ENCODE results near the gene IFNW1. TPM values are rescaled to one million over a fixed set of nuclear protein-coding genes. Genes with fewer than 3 reads are reported as not detected.

IFNW1 gene
- total and polyA plus RNA-seq, 2 donors (not counting 3 experiments of a cell fraction or from before 2014, with no cell fraction given) = not detected

GRCh38 chr9:21144603-21145002, 3.0 kb upstream of the IFNW1 start:
- ChIA-PET POLR2A (no interaction called here), CTCF (no interaction called here)
- no TSS peak for BruUV-seq (replicated peaks)
- no peak for TF ChIP-seq FOS (IDR thresholded peaks at IDR 0.05; ENCODE audit: borderline replicate concordance, insufficient read depth, low read length)
- TF ChIP-seq MYC (IDR thresholded peaks at IDR 0.05; ENCODE audit: low read depth, low read length) = no peak
- TF ChIP-seq POLR2AphosphoS5 (IDR thresholded peaks at IDR 0.05; ENCODE audit: insufficient read depth, low read depth, low read length) = no peak
- H3K79me2 ChIP-seq (ENCODE audit: control insufficient read depth, insufficient read depth, low read length) = no peaks in the 10 kb centered on the region
- peaks cover 3 to 9% of the 10 kb centered on the region in 2 experiments for H3K27me3 ChIP-seq (ENCODE audit: control insufficient read depth in 2 of 2, insufficient read depth in 2 of 2, low read length in 2 of 2)
- no peaks in the 10 kb centered on the region for H3K9me3 ChIP-seq (replicated peaks; ENCODE audit: control insufficient read depth, insufficient read depth, low read length)
- H3K4me1 ChIP-seq (ENCODE audit: control insufficient read depth, extremely low read depth, insufficient read depth, low read length) = no peaks in the 10 kb centered on the region
- H2AFZ ChIP-seq (ENCODE audit: low read depth, low read length) = no peak overlapping the region
- intact Hi-C loops (cut with micrococcal nuclease) = no loop called here
- no peaks in the 10 kb centered on the region for H3K36me3 ChIP-seq (ENCODE audit: control insufficient read depth in 2 of 2, extremely low read depth in 1 of 2, insufficient read depth in 2 of 2, low read length in 2 of 2)
- H4K20me1 ChIP-seq (replicated peaks; ENCODE audit: control insufficient read depth, extremely low read depth, insufficient read depth, low read length) = no peaks in the 10 kb centered on the region
- H3K4me3 ChIP-seq (replicated peaks in 1 of 3; ENCODE audit: insufficient read depth in 1 of 3, low read depth in 1 of 3, low read length in 3 of 3) = no peak overlapping the region
- no peak overlapping the region for H3K4me2 ChIP-seq (ENCODE audit: insufficient read depth, low read length)
- no peak overlapping the region for H3K27ac ChIP-seq (ENCODE audit: insufficient read depth, low read depth, low read length)
- H3K9me1 ChIP-seq (replicated peaks; ENCODE audit: control insufficient read depth, extremely low read depth, insufficient read depth, low read length) = no peaks in the 10 kb centered on the region
- H3K9ac ChIP-seq (replicated peaks; ENCODE audit: extremely low read depth, insufficient read depth, low read length) = no peak overlapping the region
- dilution Hi-C loops (cut with MboI; ENCODE audit: extremely low pct_ligation_motif_present, low sequenced_read_pairs) = no loop called here
- FAIRE-seq = no peak
- DNase-seq (ENCODE audit: low read depth, low spot score) = no peak

DNA sequence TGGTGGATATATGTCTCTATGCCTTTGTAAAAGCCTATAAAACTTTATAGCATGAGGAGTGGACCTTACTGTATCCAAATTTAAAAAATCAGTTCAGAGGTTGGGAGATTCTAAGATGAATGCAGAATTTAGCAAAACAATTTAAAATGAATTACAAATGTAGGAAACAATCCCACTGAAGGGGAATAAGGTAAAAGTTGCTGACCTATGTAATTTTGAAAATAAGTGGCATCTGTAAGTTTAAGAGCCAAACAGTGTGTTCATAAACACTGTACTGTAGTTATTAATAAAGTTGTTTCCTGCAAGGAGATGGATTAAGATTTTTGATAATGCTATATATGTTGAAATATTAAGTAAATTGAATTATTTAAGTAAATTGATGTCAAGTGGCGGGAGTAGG, 4.6 kb downstream of the IFNW1 start:
- ChIA-PET CTCF (no interaction called here), POLR2A (no interaction called here)
- DNase-seq (ENCODE audit: low read depth, low spot score) = no peak
- Histone ChIP-seq H3K27me3 (ENCODE audit: control insufficient read depth in 2 of 2, insufficient read depth in 2 of 2, low read length in 2 of 2) (peaks cover 1 to 12% of the 10 kb centered on the region in 2 experiments), H3K79me2 (ENCODE audit: control insufficient read depth, insufficient read depth, low read length) (no peaks in the 10 kb centered on the region), H3K27ac (ENCODE audit: insufficient read depth, low read depth, low read length) (no peak overlapping the region), H3K4me2 (ENCODE audit: insufficient read depth, low read length) (no peak overlapping the region), H3K36me3 (ENCODE audit: control insufficient read depth in 2 of 2, extremely low read depth in 1 of 2, insufficient read depth in 2 of 2, low read length in 2 of 2) (no peaks in the 10 kb centered on the region), H3K9me3 (replicated peaks; ENCODE audit: control insufficient read depth, insufficient read depth, low read length) (no peaks in the 10 kb centered on the region), H3K9me1 (replicated peaks; ENCODE audit: control insufficient read depth, extremely low read depth, insufficient read depth, low read length) (no peaks in the 10 kb centered on the region), H3K4me3 (replicated peaks in 1 of 3; ENCODE audit: insufficient read depth in 1 of 3, low read depth in 1 of 3, low read length in 3 of 3) (no peak overlapping the region), H2AFZ (ENCODE audit: low read depth, low read length) (no peak overlapping the region), H3K9ac (replicated peaks; ENCODE audit: extremely low read depth, insufficient read depth, low read length) (no peak overlapping the region), H3K4me1 (ENCODE audit: control insufficient read depth, extremely low read depth, insufficient read depth, low read length) (no peaks in the 10 kb centered on the region), H4K20me1 (replicated peaks; ENCODE audit: control insufficient read depth, extremely low read depth, insufficient read depth, low read length) (no peaks in the 10 kb centered on the region)
- intact Hi-C loops (cut with micrococcal nuclease) = no loop called here
- FAIRE-seq = no peak
- no peak for TF ChIP-seq JUN (IDR thresholded peaks at IDR 0.05; ENCODE audit: borderline replicate concordance, insufficient read depth, insufficient read length, low read depth)
- no peak for TF ChIP-seq EZH2 (IDR thresholded peaks at IDR 0.05; ENCODE audit: borderline replicate concordance, low read depth, low read length, severe bottlenecking)
- no peak for TF ChIP-seq MYC (IDR thresholded peaks at IDR 0.05; ENCODE audit: low read depth, low read length)
- no peak for TF ChIP-seq GATA2 (IDR thresholded peaks at IDR 0.05; ENCODE audit: insufficient read depth, insufficient read length, low read depth, low read length)
- TF ChIP-seq POLR2AphosphoS5 (IDR thresholded peaks at IDR 0.05; ENCODE audit: insufficient read depth, low read depth, low read length) = no peak
- TF ChIP-seq POLR2A (IDR thresholded peaks at IDR 0.05; ENCODE audit: low read depth, low read length) = no peak
- TF ChIP-seq, protein P1, sequence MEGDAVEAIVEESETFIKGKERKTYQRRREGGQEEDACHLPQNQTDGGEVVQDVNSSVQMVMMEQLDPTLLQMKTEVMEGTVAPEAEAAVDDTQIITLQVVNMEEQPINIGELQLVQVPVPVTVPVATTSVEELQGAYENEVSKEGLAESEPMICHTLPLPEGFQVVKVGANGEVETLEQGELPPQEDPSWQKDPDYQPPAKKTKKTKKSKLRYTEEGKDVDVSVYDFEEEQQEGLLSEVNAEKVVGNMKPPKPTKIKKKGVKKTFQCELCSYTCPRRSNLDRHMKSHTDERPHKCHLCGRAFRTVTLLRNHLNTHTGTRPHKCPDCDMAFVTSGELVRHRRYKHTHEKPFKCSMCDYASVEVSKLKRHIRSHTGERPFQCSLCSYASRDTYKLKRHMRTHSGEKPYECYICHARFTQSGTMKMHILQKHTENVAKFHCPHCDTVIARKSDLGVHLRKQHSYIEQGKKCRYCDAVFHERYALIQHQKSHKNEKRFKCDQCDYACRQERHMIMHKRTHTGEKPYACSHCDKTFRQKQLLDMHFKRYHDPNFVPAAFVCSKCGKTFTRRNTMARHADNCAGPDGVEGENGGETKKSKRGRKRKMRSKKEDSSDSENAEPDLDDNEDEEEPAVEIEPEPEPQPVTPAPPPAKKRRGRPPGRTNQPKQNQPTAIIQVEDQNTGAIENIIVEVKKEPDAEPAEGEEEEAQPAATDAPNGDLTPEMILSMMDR (IDR thresholded peaks at IDR 0.05; ENCODE audit: extremely low read depth in 1 of 2, insufficient read depth in 1 of 2, low read depth in 1 of 2, low read length in 2 of 2) = no peak
- TF ChIP-seq, protein P2, sequence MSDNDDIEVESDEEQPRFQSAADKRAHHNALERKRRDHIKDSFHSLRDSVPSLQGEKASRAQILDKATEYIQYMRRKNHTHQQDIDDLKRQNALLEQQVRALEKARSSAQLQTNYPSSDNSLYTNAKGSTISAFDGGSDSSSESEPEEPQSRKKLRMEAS (IDR thresholded peaks at IDR 0.05; ENCODE audit: insufficient read depth, insufficient read length) = no peak
- BruUV-seq (replicated peaks) = no TSS peak
- dilution Hi-C loops (cut with MboI; ENCODE audit: extremely low pct_ligation_motif_present, low sequenced_read_pairs) = no loop called here
